ENCODE measurements around the gene CADPS. TPM values are rescaled to one million over a fixed set of nuclear protein-coding genes. Genes with fewer than 3 reads are reported as not detected.

CADPS gene
- total and polyA plus RNA-seq, 2 of the 4 experiments (the other 2 are of a cell fraction) = not detected

DNA sequence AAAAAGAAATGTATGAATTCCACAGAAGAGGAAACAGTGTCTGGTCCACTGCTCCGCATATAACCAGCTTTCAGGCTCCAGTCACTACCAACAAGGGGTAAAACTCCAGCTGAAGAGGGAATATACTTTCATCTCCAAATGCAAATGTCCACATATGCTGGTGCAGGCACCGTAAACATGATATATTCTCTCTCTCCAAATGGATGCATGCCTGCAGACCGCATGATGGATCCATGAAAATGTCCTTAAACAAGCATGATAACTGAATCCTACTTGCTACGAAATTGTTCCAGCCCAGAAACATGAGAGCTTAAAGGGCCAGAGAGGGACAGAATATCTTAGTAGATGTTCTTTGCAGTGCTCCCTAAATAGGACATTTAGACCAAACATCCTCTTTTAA, 351.5 kb downstream of the CADPS start:
- H3K18ac ChIP-seq (ENCODE audit: low read depth, low read length) = no peak overlapping the region
- in situ Hi-C loops (cut with MboI; ENCODE audit: low sequenced_read_pairs) (no loop called here), intact Hi-C loops (cut with micrococcal nuclease) (no loop called here), dilution Hi-C loops (cut with HindIII; ENCODE audit: low sequenced_read_pairs, unreplicated experiment) (no loop called here)
- H3K56ac ChIP-seq (ENCODE audit: extremely low read depth, insufficient read depth, low read length) = no peak overlapping the region
- no TSS peak for BruUV-seq (replicated peaks)
- H3K4me1 ChIP-seq (ENCODE audit: control insufficient read depth, insufficient read depth, low read length) = no peaks in the 10 kb centered on the region
- CTCF ChIA-PET = no interaction called here
- no peaks in the 10 kb centered on the region for H3K27me3 ChIP-seq (ENCODE audit: control insufficient read depth, insufficient read depth, low read length)
- H4K91ac ChIP-seq (ENCODE audit: insufficient read depth, low read depth, low read length) = no peak overlapping the region
- H2BK20ac ChIP-seq (ENCODE audit: low read depth, low read length) = no peak overlapping the region
- H3K4me2 ChIP-seq (ENCODE audit: low read depth, low read length) = no peak overlapping the region
- no peak for TF ChIP-seq NFE2L2 (IDR thresholded peaks at IDR 0.05; ENCODE audit: low read depth, low read length)
- no peak for TF ChIP-seq MAFK (IDR thresholded peaks at IDR 0.05; ENCODE audit: low read depth, low read length)
- TF ChIP-seq CHD1 (IDR thresholded peaks at IDR 0.05; ENCODE audit: low read depth, low read length) = no peak
- no peak for TF ChIP-seq CEBPB (IDR thresholded peaks at IDR 0.05; ENCODE audit: low read depth, low read length)
- TF ChIP-seq, protein P1, sequence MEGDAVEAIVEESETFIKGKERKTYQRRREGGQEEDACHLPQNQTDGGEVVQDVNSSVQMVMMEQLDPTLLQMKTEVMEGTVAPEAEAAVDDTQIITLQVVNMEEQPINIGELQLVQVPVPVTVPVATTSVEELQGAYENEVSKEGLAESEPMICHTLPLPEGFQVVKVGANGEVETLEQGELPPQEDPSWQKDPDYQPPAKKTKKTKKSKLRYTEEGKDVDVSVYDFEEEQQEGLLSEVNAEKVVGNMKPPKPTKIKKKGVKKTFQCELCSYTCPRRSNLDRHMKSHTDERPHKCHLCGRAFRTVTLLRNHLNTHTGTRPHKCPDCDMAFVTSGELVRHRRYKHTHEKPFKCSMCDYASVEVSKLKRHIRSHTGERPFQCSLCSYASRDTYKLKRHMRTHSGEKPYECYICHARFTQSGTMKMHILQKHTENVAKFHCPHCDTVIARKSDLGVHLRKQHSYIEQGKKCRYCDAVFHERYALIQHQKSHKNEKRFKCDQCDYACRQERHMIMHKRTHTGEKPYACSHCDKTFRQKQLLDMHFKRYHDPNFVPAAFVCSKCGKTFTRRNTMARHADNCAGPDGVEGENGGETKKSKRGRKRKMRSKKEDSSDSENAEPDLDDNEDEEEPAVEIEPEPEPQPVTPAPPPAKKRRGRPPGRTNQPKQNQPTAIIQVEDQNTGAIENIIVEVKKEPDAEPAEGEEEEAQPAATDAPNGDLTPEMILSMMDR (conservative IDR thresholded peaks at IDR 0.05; ENCODE audit: low read depth, low read length) = no peak
- TF ChIP-seq, protein P2, sequence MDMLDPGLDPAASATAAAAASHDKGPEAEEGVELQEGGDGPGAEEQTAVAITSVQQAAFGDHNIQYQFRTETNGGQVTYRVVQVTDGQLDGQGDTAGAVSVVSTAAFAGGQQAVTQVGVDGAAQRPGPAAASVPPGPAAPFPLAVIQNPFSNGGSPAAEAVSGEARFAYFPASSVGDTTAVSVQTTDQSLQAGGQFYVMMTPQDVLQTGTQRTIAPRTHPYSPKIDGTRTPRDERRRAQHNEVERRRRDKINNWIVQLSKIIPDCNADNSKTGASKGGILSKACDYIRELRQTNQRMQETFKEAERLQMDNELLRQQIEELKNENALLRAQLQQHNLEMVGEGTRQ (IDR thresholded peaks at IDR 0.05; ENCODE audit: low read depth, low read length) = no peak
- TF ChIP-seq MAZ (IDR thresholded peaks at IDR 0.05; ENCODE audit: borderline replicate concordance, low read depth, low read length) = no peak
- no peak for TF ChIP-seq RAD21 (IDR thresholded peaks at IDR 0.05; ENCODE audit: low read length)
- TF ChIP-seq FOS (IDR thresholded peaks at IDR 0.05; ENCODE audit: low read depth, low read length) = no peak
- TF ChIP-seq POLR2A (IDR thresholded peaks at IDR 0.05; ENCODE audit: low read depth, low read length) = no peak
- no peak for TF ChIP-seq SMC3 (IDR thresholded peaks at IDR 0.05; ENCODE audit: low read depth, low read length)
- POLR2A ChIA-PET (ENCODE audit: unreplicated experiment) = no interaction called here
- no peak overlapping the region for H3K9ac ChIP-seq (ENCODE audit: low read depth, low read length)
- DNase-seq (no peak), ATAC-seq (ENCODE audit: low read depth) (no peak)
- no peak overlapping the region for H2BK15ac ChIP-seq (ENCODE audit: low read depth, low read length)
- no peak overlapping the region for H2AK9ac ChIP-seq (replicated peaks; ENCODE audit: low read depth, low read length, poor library complexity)
- H3K4me3 ChIP-seq (ENCODE audit: insufficient read depth, low read depth, low read length) = no peak overlapping the region
- H3K36me3 ChIP-seq (ENCODE audit: control insufficient read depth, insufficient read depth, low read length) = no peaks in the 10 kb centered on the region
- no peaks in the 10 kb centered on the region for H4K20me1 ChIP-seq (ENCODE audit: insufficient read depth, low read length)
- no peak overlapping the region for H3K27ac ChIP-seq (ENCODE audit: insufficient read depth, low read length)
- no peak overlapping the region for H3K14ac ChIP-seq (replicated peaks; ENCODE audit: low read depth, low read length)
- WGBS, 2 experiments (ENCODE audit: extremely low coverage in 2 of 2, insufficient read length in 1 of 2) = no CpG with 5 or more reads among the region's 4 CpGs
- no peaks in the 10 kb centered on the region for H3K9me1 ChIP-seq (ENCODE audit: insufficient read depth, low read length)
- no peak overlapping the region for H4K5ac ChIP-seq (ENCODE audit: low read depth, low read length)
- H2AK5ac ChIP-seq (ENCODE audit: low read depth, low read length) = no peak overlapping the region
- no peak overlapping the region for H3K4ac ChIP-seq (ENCODE audit: low read depth, low read length)
- no peak overlapping the region for H2BK120ac ChIP-seq (ENCODE audit: low read depth, low read length)
- H4K8ac ChIP-seq (ENCODE audit: low read depth in 2 of 2, low read length in 2 of 2) = no peak overlapping the region
- H3K23ac ChIP-seq (ENCODE audit: low read depth, low read length) = no peak overlapping the region
- no peak overlapping the region for H2AFZ ChIP-seq (replicated peaks; ENCODE audit: low read length, poor library complexity)
- H3K9me3 ChIP-seq (ENCODE audit: control insufficient read depth, insufficient read depth, low read length) = no peaks in the 10 kb centered on the region
- H2BK5ac ChIP-seq (ENCODE audit: low read depth, low read length, poor library complexity, severe bottlenecking) = no peak overlapping the region
- H3K79me1 ChIP-seq (ENCODE audit: low read depth in 1 of 2, low read length in 2 of 2) = no peaks in the 10 kb centered on the region
